GM19240 (cell line): Measurements from ENCODE around the gene NUDT14.

Experiments
- DNase-seq: peaks from one replicate; pipeline ENCODE4 v3.0.0; 2011; ENCODE audit warnings: low spot score; ENCODE audit not compliant: insufficient read length

The NUDT14 gene

GRCh38 chr14:105176513-105176912 is 4.6 kb downstream of the NUDT14 start:
- DNase-seq, result no peak

GRCh38 chr14:105173901-105174894 is 6.9 kb downstream of the NUDT14 start:
- DNase-seq, result no peak

- no peak for DNase-seq
Observed at GRCh38 chr14:105173145-105173544, 8.0 kb downstream of the NUDT14 start.

GRCh38 chr14:105172476-105172875 is 8.6 kb downstream of the NUDT14 start:
- no peak for DNase-seq

- no peak for DNase-seq
Observed at GRCh38 chr14:105171004-105171673, 10.0 kb downstream of the NUDT14 start.

GRCh38 chr14:105169776-105170655 is 11.1 kb downstream of the NUDT14 start:
- DNase-seq, result no peak

GRCh38 chr14:105168979-105169507 is 12.1 kb downstream of the NUDT14 start:
- DNase-seq, result no peak

GRCh38 chr14:105168496-105168978 is 12.6 kb downstream of the NUDT14 start, which contains the start of gene JAG2:
Gene JAG2 (minus strand): TSS chr14:105168776. CDS start chr14:105168420, 356 bp downstream.
- no peak for DNase-seq

GRCh38 chr14:105168093-105168420 is 13.1 kb downstream of the NUDT14 start:
- DNase-seq, result no peak

- no peak for DNase-seq
Observed at GRCh38 chr14:105167303-105168092, 13.6 kb downstream of the NUDT14 start.

GRCh38 chr14:105166571-105167302 is 14.4 kb downstream of the NUDT14 start:
- DNase-seq, result no peak

- no peak for DNase-seq
Observed at GRCh38 chr14:105165761-105166485, 15.2 kb downstream of the NUDT14 start.

- DNase-seq, result no peak
Observed at GRCh38 chr14:105165134-105165704, 15.9 kb downstream of the NUDT14 start.

- DNase-seq, result no peak
Observed at GRCh38 chr14:105163040-105163742, 17.9 kb downstream of the NUDT14 start.

GRCh38 chr14:105162669-105162979 is 18.5 kb downstream of the NUDT14 start:
- no peak for DNase-seq

GRCh38 chr14:105161964-105162668 is 19.0 kb downstream of the NUDT14 start:
- DNase-seq, result no peak

- no peak for DNase-seq
Observed at GRCh38 chr14:105161309-105161708, 19.8 kb downstream of the NUDT14 start.
